ENCODE results near the gene GBX1.

The GBX1 gene

GRCh38 chr7:151137791-151138152, 29.7 kb downstream of the GBX1 start:
- Histone ChIP-seq H3K9me3 (ENCODE audit: insufficient read depth, low read length) (no peaks in the 10 kb centered on the region), H3K9me2 (replicated peaks; ENCODE audit: insufficient read depth, low read length) (no peaks in the 10 kb centered on the region), H3K27me3 (ENCODE audit: low read length) (no peaks in the 10 kb centered on the region), H3K27ac (ENCODE audit: low read depth, low read length) (no peak overlapping the region), H2AFZ (ENCODE audit: low read depth, low read length, severe bottlenecking) (no peak overlapping the region), H4K20me1 (ENCODE audit: low read depth, low read length) (no peaks in the 10 kb centered on the region), H3K79me2 (ENCODE audit: insufficient read depth, low read length) (no peaks in the 10 kb centered on the region), H3K9ac (ENCODE audit: low read length) (no peak overlapping the region), H3F3A (ENCODE audit: insufficient read depth) (no peaks in the 10 kb centered on the region), H3K36me3 (ENCODE audit: low read length) (no peaks in the 10 kb centered on the region), H3K4me3 (ENCODE audit: insufficient read depth, low read length, poor library complexity, severe bottlenecking) (no peak overlapping the region), H3K4me2 (ENCODE audit: low read depth, low read length, poor library complexity, severe bottlenecking) (no peak overlapping the region)
- TF ChIP-seq CTCF (IDR thresholded peaks at IDR 0.05; ENCODE audit: insufficient read depth, low read length, poor library complexity, severe bottlenecking), result no peak
- no peak for TF ChIP-seq EZH2phosphoT487 (conservative IDR thresholded peaks at IDR 0.05; ENCODE audit: low read length)

- Histone ChIP-seq H3K36me3 (ENCODE audit: low read length) (no peaks in the 10 kb centered on the region), H3K9me2 (replicated peaks; ENCODE audit: insufficient read depth, low read length) (no peaks in the 10 kb centered on the region), H3F3A (ENCODE audit: insufficient read depth) (no peaks in the 10 kb centered on the region), H3K4me2 (ENCODE audit: low read depth, low read length, poor library complexity, severe bottlenecking) (no peak overlapping the region), H3K9me3 (ENCODE audit: insufficient read depth, low read length) (no peaks in the 10 kb centered on the region), H3K79me2 (ENCODE audit: insufficient read depth, low read length) (no peaks in the 10 kb centered on the region), H3K27ac (ENCODE audit: low read depth, low read length) (no peak overlapping the region), H4K20me1 (ENCODE audit: low read depth, low read length) (no peaks in the 10 kb centered on the region), H2AFZ (ENCODE audit: low read depth, low read length, severe bottlenecking) (no peak overlapping the region), H3K4me3 (ENCODE audit: insufficient read depth, low read length, poor library complexity, severe bottlenecking) (no peak overlapping the region), H3K27me3 (ENCODE audit: low read length) (no peaks in the 10 kb centered on the region), H3K9ac (ENCODE audit: low read length) (no peak overlapping the region)
- no peak for TF ChIP-seq EZH2phosphoT487 (conservative IDR thresholded peaks at IDR 0.05; ENCODE audit: low read length)
- no peak for TF ChIP-seq CTCF (IDR thresholded peaks at IDR 0.05; ENCODE audit: insufficient read depth, low read length, poor library complexity, severe bottlenecking)
These were observed 30.3 kb downstream of the GBX1 start for GRCh38 chr7:151137076-151137675.

GRCh38 chr7:151135866-151136843, 31.3 kb downstream of the GBX1 start:
- TF ChIP-seq EZH2phosphoT487 (conservative IDR thresholded peaks at IDR 0.05; ENCODE audit: low read length) (no peak), CTCF (IDR thresholded peaks at IDR 0.05; ENCODE audit: insufficient read depth, low read length, poor library complexity, severe bottlenecking) (no peak)
- H3K36me3 ChIP-seq (ENCODE audit: low read length), result no peaks in the 10 kb centered on the region
- H3K9me2 ChIP-seq (replicated peaks; ENCODE audit: insufficient read depth, low read length), result no peaks in the 10 kb centered on the region
- no peaks in the 10 kb centered on the region for H3K79me2 ChIP-seq (ENCODE audit: insufficient read depth, low read length)
- H3K9me3 ChIP-seq (ENCODE audit: insufficient read depth, low read length), result no peaks in the 10 kb centered on the region
- H4K20me1 ChIP-seq (ENCODE audit: low read depth, low read length), result no peaks in the 10 kb centered on the region
- H3K27me3 ChIP-seq (ENCODE audit: low read length), result no peaks in the 10 kb centered on the region
- no peak overlapping the region for H3K4me2 ChIP-seq (ENCODE audit: low read depth, low read length, poor library complexity, severe bottlenecking)
- H3K4me3 ChIP-seq (ENCODE audit: insufficient read depth, low read length, poor library complexity, severe bottlenecking), result no peak overlapping the region
- H3K9ac ChIP-seq (ENCODE audit: low read length), result no peak overlapping the region
- no peak overlapping the region for H2AFZ ChIP-seq (ENCODE audit: low read depth, low read length, severe bottlenecking)
- no peak overlapping the region for H3K27ac ChIP-seq (ENCODE audit: low read depth, low read length)
- H3F3A ChIP-seq (ENCODE audit: insufficient read depth), result no peaks in the 10 kb centered on the region

All from SU-DHL-6 (cell line).